AG09309 (cell line): ENCODE results near the gene MPPE1.
A peak's percentile ranks its signal among the peaks of the same experiment; 100 is the strongest.
"Not testable (repeated sequence)": the region's sequence is repeated elsewhere in the genome, so short reads cannot be mapped to it uniquely, and the experiment has no call there.

Experiments used
- DNase-seq: peaks from one replicate; pipeline ENCODE4 v3.0.0-alpha.2; 2010; ENCODE audit warnings: low read depth
- H3K4me3 ChIP-seq: 2 replicates; pipeline ENCODE4 v1.5.1; 2011; ENCODE audit warnings: mild to moderate bottlenecking, low read depth, low read length, moderate library complexity; ENCODE audit not compliant: control insufficient read depth
- TF ChIP-seq, protein P1 (sequence below): IDR thresholded peaks from 2 replicates; pipeline ENCODE4 v1.5.1; 2011; ENCODE audit warnings: mild to moderate bottlenecking, low read depth, low read length, inconsistent platforms; ENCODE audit not compliant: insufficient read depth, control insufficient read depth; ENCODE audit errors: missing control alignments

Gene MPPE1

GRCh38 chr18:11950824-11951223 lies 42.7 kb upstream of the MPPE1 start:
- TF ChIP-seq, protein P1, sequence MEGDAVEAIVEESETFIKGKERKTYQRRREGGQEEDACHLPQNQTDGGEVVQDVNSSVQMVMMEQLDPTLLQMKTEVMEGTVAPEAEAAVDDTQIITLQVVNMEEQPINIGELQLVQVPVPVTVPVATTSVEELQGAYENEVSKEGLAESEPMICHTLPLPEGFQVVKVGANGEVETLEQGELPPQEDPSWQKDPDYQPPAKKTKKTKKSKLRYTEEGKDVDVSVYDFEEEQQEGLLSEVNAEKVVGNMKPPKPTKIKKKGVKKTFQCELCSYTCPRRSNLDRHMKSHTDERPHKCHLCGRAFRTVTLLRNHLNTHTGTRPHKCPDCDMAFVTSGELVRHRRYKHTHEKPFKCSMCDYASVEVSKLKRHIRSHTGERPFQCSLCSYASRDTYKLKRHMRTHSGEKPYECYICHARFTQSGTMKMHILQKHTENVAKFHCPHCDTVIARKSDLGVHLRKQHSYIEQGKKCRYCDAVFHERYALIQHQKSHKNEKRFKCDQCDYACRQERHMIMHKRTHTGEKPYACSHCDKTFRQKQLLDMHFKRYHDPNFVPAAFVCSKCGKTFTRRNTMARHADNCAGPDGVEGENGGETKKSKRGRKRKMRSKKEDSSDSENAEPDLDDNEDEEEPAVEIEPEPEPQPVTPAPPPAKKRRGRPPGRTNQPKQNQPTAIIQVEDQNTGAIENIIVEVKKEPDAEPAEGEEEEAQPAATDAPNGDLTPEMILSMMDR, result no peak
- H3K4me3 ChIP-seq, result no peak overlapping the region
- no peak for DNase-seq

DNA sequence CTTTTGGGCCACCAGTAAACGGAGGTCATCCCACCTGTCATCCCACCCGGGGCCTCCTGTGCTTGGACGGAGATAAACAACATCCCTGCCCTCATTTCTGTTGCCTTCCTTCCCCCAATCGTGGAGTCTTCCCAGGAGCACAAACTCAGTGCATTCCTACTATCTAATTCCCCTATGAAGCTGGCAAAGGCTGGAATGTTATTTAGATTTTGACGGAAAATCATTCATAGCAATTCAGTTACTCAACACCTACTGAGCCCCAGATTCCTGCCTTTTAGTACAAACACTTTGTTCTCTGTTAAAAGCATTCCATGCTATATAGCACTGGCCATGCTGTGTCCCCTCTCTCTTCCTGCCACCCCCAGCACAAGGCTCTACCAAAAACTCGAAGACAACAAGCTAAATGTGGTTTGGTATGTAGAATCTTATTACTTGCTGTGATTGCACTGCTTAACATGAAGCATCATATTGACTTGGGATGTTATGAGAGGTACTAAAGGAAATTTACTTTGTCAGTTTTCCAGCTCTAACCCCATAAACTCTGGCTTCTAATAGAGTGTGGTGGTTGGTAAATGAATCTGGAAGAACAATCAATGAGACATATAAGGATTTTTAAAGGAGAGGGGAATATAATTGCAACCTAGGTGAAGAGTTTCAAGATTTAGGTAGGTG lies 40.9 kb upstream of the MPPE1 start:
- TF ChIP-seq, protein P1, result no peak
- no peak for DNase-seq

DNA sequence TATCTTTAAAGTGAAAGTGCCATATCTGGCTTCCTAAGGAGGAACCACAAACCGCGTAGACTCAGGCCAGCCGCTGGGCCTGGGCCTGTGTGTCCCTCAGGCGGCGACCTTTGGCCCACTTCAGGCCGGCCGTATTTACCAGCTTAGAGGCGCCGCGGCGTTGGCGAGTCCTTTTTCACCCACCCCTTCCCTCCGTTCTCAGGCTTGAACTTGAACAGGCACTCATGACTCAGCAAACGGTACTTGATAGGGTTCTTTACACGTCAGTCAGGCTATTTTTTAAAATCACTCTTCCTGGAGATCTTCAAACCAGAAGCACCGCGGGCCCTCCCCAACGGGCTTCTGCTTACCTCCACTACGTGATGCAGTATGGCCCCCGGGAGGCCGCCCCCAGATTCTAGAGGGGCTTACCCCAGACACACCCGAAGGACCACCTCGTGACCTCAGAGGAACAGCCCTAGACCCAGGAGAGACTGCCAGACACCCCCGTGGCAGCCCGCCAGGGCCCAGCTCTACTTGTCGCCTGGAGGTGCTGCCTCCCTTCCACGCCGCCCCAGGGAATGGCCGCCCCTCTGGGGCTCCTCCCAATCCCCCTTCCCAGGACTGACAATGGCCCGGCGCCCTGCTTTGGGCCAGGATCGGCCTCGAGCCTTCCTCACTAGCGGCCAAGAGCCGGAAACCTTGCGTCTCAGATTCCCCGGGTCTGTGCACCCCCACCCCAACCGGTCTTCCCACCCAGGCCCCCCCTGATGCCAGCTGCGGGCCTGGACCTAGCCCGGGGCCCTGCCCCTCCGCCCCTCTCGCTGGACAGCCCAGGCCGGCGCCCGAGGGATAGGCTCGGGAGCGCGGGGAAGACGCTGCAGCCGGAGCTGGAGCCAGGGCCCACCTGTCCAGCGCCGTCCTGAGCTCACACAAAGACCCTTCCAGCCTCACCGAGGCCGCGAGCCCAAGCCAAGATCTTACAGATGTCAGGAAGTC lies 39.4 kb upstream of the MPPE1 start:
- peak; percentile 95 for DNase-seq
- TF ChIP-seq, protein P1, result no peak
- peak overlapping the region; percentile 42 for H3K4me3 ChIP-seq

More for the DNA sequence above, 40.9 kb upstream of the MPPE1 start:
- H3K4me3 ChIP-seq, result no peak overlapping the region

GRCh38 chr18:11946756-11947155 lies 38.6 kb upstream of the MPPE1 start:
- TF ChIP-seq, protein P1, result no peak
- no peak for DNase-seq
- H3K4me3 ChIP-seq, result no peak overlapping the region

- H3K4me3 ChIP-seq, DNase-seq: not testable (repeated sequence)
Observed at GRCh38 chr18:11945834-11946659, 37.9 kb upstream of the MPPE1 start.

DNA sequence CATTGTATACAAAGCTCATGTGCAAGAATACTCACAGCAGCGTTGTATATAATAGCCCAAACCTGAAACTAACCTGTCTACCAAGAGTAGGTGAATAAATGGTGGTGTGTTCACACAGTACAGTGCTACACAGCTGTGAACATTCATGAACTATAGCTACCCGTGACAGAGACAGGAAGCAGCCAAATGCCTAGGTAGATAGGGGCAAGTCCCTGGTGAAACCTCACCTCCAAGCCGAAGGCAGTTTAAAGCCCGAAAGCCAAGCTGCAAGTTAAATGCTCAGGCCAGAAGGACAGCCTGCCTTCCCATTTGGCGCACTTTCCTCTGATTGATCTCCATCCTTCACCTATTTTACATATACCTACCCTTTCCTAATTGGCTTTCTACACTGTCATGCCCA lies 36.7 kb upstream of the MPPE1 start:
- TF ChIP-seq, protein P1, result no peak
- no peak overlapping the region for H3K4me3 ChIP-seq
- DNase-seq, result no peak

GRCh38 chr18:11944252-11944651 lies 36.1 kb upstream of the MPPE1 start:
- DNase-seq, result no peak
- no peak overlapping the region for H3K4me3 ChIP-seq
- TF ChIP-seq, protein P1, result no peak
